ENCODE results near the gene GTF2H2C.
"Not testable (repeated sequence)": the region's sequence is repeated elsewhere in the genome, so short reads cannot be mapped to it uniquely, and the experiment has no call there.

GRCh38 chr5:69541347-69541746 is 18.6 kb upstream of the GTF2H2C start:
- TF ChIP-seq GATA2 (CRISPR knock-in tag; IDR thresholded peaks at IDR 0.05); ATF2 (CRISPR knock-in tag; IDR thresholded peaks at IDR 0.05); POLR2A (conservative IDR thresholded peaks at IDR 0.05); FOXM1 (IDR thresholded peaks at IDR 0.05; ENCODE audit: low read depth); FOXM1 (CRISPR knock-in tag; IDR thresholded peaks at IDR 0.05; ENCODE audit: low read depth); SMARCC2 (IDR thresholded peaks at IDR 0.05; ENCODE audit: low read depth); UBTF (IDR thresholded peaks at IDR 0.05; ENCODE audit: borderline replicate concordance in 1 of 2, low read depth in 2 of 2, low read length in 2 of 2); FOXJ3 (CRISPR knock-in tag; IDR thresholded peaks at IDR 0.05); CHD1 (IDR thresholded peaks at IDR 0.05; ENCODE audit: low read length); CTCF (IDR thresholded peaks at IDR 0.05 in 2 of 3, conservative IDR thresholded peaks at IDR 0.05 in 1 of 3; ENCODE audit: insufficient read depth in 2 of 3, low read depth in 1 of 3, low read length in 3 of 3); ZBTB17 (CRISPR knock-in tag; IDR thresholded peaks at IDR 0.05); YY1 (IDR thresholded peaks at IDR 0.05; ENCODE audit: borderline replicate concordance in 1 of 3, control insufficient read depth in 1 of 3, extremely low read depth in 1 of 3, insufficient read depth in 3 of 3, insufficient read length in 1 of 3, insufficient replicate concordance in 2 of 3, low read depth in 1 of 3, low read length in 2 of 3); ZBTB1 (CRISPR knock-in tag; IDR thresholded peaks at IDR 0.05; ENCODE audit: borderline replicate concordance, low read depth); NFYB (IDR thresholded peaks at IDR 0.05; ENCODE audit: extremely low read depth, insufficient read length); TOE1 (IDR thresholded peaks at IDR 0.05; ENCODE audit: borderline replicate concordance); TOE1 (CRISPR knock-in tag; IDR thresholded peaks at IDR 0.05; ENCODE audit: borderline replicate concordance, low read depth): not testable (repeated sequence)

Data from K562 (cell line).